Ectodermal cell (in vitro differentiated cells): Measurements from ENCODE around the gene SEPTIN8.
"Not testable (repeated sequence)": the region's sequence is repeated elsewhere in the genome, so short reads cannot be mapped to it uniquely, and the experiment has no call there.

Experiments used
- H3K27ac ChIP-seq: 2 replicates; pipeline ENCODE4 v1.7.0; 2013; ENCODE audit warnings: mild to moderate bottlenecking, low read depth, low read length; ENCODE audit not compliant: insufficient read depth, poor library complexity, severe bottlenecking
- H3K27me3 ChIP-seq: 2 replicates; pipeline ENCODE4 v1.7.0; 2013; ENCODE audit warnings: mild to moderate bottlenecking, low read length; ENCODE audit not compliant: insufficient read depth, control insufficient read depth, poor library complexity, severe bottlenecking
- H3K36me3 ChIP-seq: one replicate; pipeline ENCODE4 v1.7.0; 2013; ENCODE audit warnings: low read length; ENCODE audit not compliant: control insufficient read depth, insufficient read depth
- H3K4me1 ChIP-seq: one replicate; pipeline ENCODE4 v1.7.0; 2013; ENCODE audit warnings: low read length; ENCODE audit not compliant: control insufficient read depth, insufficient read depth
- H3K4me3 ChIP-seq: 2 replicates; pipeline ENCODE4 v1.7.0; 2013; ENCODE audit warnings: low read depth, low read length, control low read depth; ENCODE audit not compliant: insufficient read depth
- H3K9me3 ChIP-seq: 2 replicates; pipeline ENCODE4 v1.7.0; 2013; ENCODE audit warnings: mild to moderate bottlenecking, low read length, moderate library complexity; ENCODE audit not compliant: control insufficient read depth
- WGBS, 2 experiments: methylation state at CpG; one replicate each; pipeline ENCODE4 v1.1.7; 2013; ENCODE audit warnings: missing lambda C conversion rate in 2 of 2; 5-methylcytosine and 5-hydroxymethylcytosine counted together

SEPTIN8 gene

GRCh38 chr5:132812781-132813598 lies 36.0 kb upstream of the SEPTIN8 start, which contains the start of gene SOWAHA:
Gene SOWAHA (plus strand): TSS chr5:132813302. CDS start chr5:132813622, 320 bp downstream.
- Histone ChIP-seq H3K27ac (no peak within 1 kb of the TSS), H3K27me3 (peaks cover 86% of the 10 kb centered on the region), H3K4me1 (no peaks in the 10 kb centered on the region), H3K36me3 (no peaks in the 10 kb centered on the region), H3K4me3 (peak within 1 kb of the TSS; percentile 18), H3K9me3 (no peaks in the 10 kb centered on the region)
- WGBS, 2 experiments = 1 to 3% methylated on average over 68 of the region's 68 CpGs

DNA sequence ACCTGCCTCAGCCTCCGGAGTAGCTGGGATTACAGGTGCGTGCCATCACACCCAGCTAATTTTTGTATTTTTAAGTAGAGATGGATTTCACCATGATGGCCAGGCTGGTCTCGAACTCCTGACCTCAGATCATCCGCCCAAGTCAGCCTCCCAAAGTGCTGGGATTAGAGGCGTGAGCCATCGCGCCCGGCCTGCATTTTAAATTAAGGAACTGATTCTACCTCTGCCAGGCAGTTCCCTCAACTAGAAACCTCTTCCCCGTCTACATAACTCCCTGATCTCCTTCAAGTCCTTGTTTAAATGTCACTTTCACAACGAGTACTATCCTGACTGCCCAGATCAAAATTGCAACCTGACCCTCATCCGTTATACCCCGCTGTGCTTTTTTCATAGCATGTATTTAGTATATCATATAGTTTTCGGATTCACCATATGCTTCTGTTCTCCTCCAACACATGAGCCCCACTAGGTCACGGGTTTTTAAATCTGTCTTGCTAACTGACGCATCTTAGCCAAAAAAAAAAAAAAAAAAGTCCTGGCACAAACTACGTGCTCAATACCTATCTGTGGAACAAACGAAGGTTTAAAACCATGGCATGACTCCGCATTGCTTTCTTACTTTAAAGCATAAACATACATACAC lies 35.2 kb upstream of the SEPTIN8 start:
- WGBS, 2 experiments = 43 to 55% methylated on average over 17 to 18 of the region's 18 CpGs
- Histone ChIP-seq H3K9me3 (no peaks in the 10 kb centered on the region), H3K27ac (no peak overlapping the region), H3K4me3 (no peak overlapping the region), H3K36me3 (no peaks in the 10 kb centered on the region), H3K4me1 (peaks cover 4% of the 10 kb centered on the region), H3K27me3 (peaks cover 79% of the 10 kb centered on the region)

DNA sequence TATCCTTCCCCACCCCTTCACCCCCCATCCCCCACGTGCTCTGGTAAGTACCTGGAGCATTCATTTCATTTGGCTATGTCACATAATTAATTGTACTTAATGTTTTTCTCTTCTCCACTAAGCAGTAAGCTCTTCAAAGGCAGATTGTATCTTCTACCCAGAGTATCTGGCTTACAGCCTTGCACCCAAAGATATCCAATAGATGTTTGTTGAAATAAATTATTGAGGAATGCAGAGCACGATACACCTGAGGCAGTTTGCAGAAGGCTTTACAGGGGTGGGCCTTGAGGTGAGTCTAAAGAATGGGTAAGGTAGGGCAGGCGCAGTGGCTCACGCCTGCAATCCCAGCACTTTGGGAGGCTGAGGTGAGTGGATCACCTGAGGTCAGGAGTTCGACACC lies 33.6 kb upstream of the SEPTIN8 start:
- 85 to 86% methylated on average over 5 of the region's 5 CpGs for WGBS, 2 experiments
- Histone ChIP-seq H3K27ac (no peak overlapping the region), H3K36me3 (no peaks in the 10 kb centered on the region), H3K9me3 (no peaks in the 10 kb centered on the region), H3K27me3 (peaks cover 63% of the 10 kb centered on the region), H3K4me3 (no peak overlapping the region), H3K4me1 (peaks cover 11% of the 10 kb centered on the region)

- Histone ChIP-seq H3K27me3 (peaks cover 45% of the 10 kb centered on the region), H3K36me3 (no peaks in the 10 kb centered on the region), H3K9me3 (no peaks in the 10 kb centered on the region), H3K4me3 (no peak overlapping the region), H3K27ac (no peak overlapping the region), H3K4me1 (peaks cover 11% of the 10 kb centered on the region)
- 70 to 71% methylated on average over 3 of the region's 3 CpGs for WGBS, 2 experiments
Observed at GRCh38 chr5:132808866-132809265, 31.8 kb upstream of the SEPTIN8 start.

DNA sequence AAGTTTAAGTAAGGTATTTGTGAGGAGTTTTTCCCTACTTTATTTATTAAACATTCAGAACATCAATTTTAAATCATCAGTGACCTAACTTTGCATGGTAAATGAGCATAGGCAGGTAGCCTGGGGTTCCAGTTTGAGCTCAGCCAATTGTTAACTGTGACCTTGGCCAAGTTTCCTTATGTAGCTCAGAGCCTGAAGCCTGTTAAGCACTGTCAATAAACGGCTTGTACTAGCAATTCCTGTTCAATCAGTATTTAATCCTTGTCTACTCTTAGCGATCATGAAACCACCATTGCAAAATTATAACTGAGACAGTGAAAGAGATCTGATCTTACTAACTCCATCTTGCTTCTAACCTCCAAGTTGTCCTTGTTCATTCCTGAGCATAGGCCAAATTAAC lies 31.4 kb upstream of the SEPTIN8 start:
- Histone ChIP-seq H3K27me3 (peaks cover 41% of the 10 kb centered on the region), H3K27ac (no peak overlapping the region), H3K9me3 (no peaks in the 10 kb centered on the region), H3K4me3 (no peak overlapping the region), H3K4me1 (peaks cover 11% of the 10 kb centered on the region), H3K36me3 (no peaks in the 10 kb centered on the region)
- WGBS, 2 experiments = 79 to 85% methylated on average over 2 of the region's 2 CpGs

DNA sequence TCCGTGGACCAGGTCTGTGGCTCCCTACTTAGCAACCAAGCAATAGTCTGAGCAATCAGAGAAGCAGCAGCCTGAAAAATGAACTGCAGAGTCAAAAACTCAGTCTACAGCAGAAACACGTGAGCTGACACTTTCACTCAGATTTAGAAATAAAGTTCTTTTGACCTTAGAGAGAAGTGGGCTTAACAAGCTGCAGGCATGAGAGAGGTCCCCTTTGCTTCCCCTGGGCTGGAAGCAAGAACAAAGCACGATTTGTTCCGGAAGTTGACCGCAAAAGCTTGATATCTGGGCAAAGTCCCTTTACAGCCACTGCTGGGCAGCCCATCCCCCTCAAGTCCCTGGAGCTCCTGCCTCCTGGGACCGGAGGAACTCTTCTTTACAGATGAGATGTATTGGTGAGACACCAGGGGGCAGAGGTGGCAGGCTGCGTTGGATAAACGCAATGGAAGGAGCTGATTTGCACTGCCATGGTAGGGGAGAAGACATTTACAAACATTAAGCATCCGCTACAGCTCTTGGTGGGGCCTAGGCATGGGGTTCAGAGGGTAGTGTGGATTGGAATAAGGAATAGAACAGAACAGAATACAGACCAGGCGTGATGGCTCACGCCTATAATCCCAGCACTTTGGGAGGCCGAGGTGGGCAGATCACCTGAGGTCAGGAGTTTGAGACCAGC lies 30.3 kb upstream of the SEPTIN8 start:
- H3K4me1 ChIP-seq = peaks cover 11% of the 10 kb centered on the region
- no peak overlapping the region for H3K27ac ChIP-seq
- H3K36me3 ChIP-seq = no peaks in the 10 kb centered on the region
- peaks cover 30% of the 10 kb centered on the region for H3K27me3 ChIP-seq
- 51 to 52% methylated on average over 12 of the region's 12 CpGs for WGBS, 2 experiments
- no peak overlapping the region for H3K4me3 ChIP-seq
- no peaks in the 10 kb centered on the region for H3K9me3 ChIP-seq

- Histone ChIP-seq H3K27me3 (peaks cover 24% of the 10 kb centered on the region), H3K4me1 (peaks cover 11% of the 10 kb centered on the region)
- not testable (repeated sequence) for H3K36me3 ChIP-seq, H3K9me3 ChIP-seq, H3K27ac ChIP-seq, H3K4me3 ChIP-seq
- WGBS, 2 experiments = 93 to 94% methylated on average over 12 of the region's 12 CpGs
Observed at GRCh38 chr5:132806804-132807162, 29.7 kb upstream of the SEPTIN8 start.

DNA sequence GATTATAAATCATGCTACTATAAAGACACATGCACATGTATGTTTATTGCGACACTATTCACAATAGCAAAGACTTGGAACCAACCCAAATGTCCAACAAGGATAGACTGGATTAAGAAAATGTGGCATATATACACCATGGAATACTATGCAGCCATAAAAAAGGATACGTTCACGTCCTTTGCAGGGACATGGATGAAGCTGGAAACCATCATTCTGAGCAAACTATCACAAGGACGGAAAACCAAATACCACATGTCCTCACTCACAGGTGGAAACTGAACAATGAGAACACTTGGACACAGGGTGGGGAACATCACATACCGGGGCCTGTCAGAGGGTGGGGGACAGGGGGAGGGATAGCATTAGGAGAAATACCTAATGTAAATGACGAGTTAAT lies 28.8 kb upstream of the SEPTIN8 start:
- not testable (repeated sequence) for H3K27ac ChIP-seq, H3K4me3 ChIP-seq, H3K9me3 ChIP-seq, H3K36me3 ChIP-seq
- H3K4me1 ChIP-seq = peaks cover 11% of the 10 kb centered on the region
- 87 to 91% methylated on average over 4 of the region's 6 CpGs for WGBS, 2 experiments
- peaks cover 15% of the 10 kb centered on the region for H3K27me3 ChIP-seq

GRCh38 chr5:132804219-132804618 lies 27.2 kb upstream of the SEPTIN8 start:
- peaks cover 14% of the 10 kb centered on the region for H3K4me1 ChIP-seq
- H3K9me3 ChIP-seq, H3K27me3 ChIP-seq, H3K36me3 ChIP-seq, H3K27ac ChIP-seq, H3K4me3 ChIP-seq: not testable (repeated sequence)
- 86 to 100% methylated on average over 1 of the region's 1 CpG for WGBS, 2 experiments

GRCh38 chr5:132802685-132803066 lies 25.6 kb upstream of the SEPTIN8 start:
- not testable (repeated sequence) for H3K27ac ChIP-seq, H3K9me3 ChIP-seq, H3K4me3 ChIP-seq, H3K27me3 ChIP-seq, H3K36me3 ChIP-seq
- WGBS, 2 experiments = 88 to 90% methylated on average over 4 to 5 of the region's 5 CpGs
- H3K4me1 ChIP-seq = peaks cover 14% of the 10 kb centered on the region
